DND-41 (cell line): Measurements from ENCODE around the gene TNFAIP2.
A peak's percentile ranks its signal among the peaks of the same experiment; 100 is the strongest.

Experiments used
- ATAC-seq: fragments of 200-7000 bp; cut with Tn5 transposase; 3 replicates; pipeline ENCODE4 v1.9.1; 2021; ENCODE audit warnings: low read depth; ENCODE audit not compliant: insufficient read depth
- DNase-seq: peaks from one replicate; pipeline ENCODE4 v3.0.0-alpha.2; 2020
- H2AFZ ChIP-seq: 2 replicates; pipeline ENCODE4 v1.6.0; 2012; ENCODE audit warnings: low read depth, low read length
- H3K27ac ChIP-seq: 2 replicates; pipeline ENCODE4 v1.5.1; 2012; ENCODE audit warnings: low read length, inconsistent platforms
- H3K27me3 ChIP-seq: fragments of 200-600 bp; sonication (generic); 2 replicates; pipeline ENCODE4 v1.6.0; 2012; ENCODE audit warnings: low read length, mild to moderate bottlenecking, inconsistent platforms; ENCODE audit not compliant: insufficient read depth, poor library complexity
- H3K36me3 ChIP-seq: 2 replicates; pipeline ENCODE4 v1.5.1; 2012; ENCODE audit warnings: low read length, inconsistent platforms; ENCODE audit not compliant: insufficient read depth
- H3K4me1 ChIP-seq: 2 replicates; pipeline ENCODE4 v1.5.1; 2012; ENCODE audit warnings: mild to moderate bottlenecking, low read length; ENCODE audit not compliant: insufficient read depth
- H3K4me2 ChIP-seq: 2 replicates; pipeline ENCODE4 v1.6.0; 2012; ENCODE audit warnings: mild to moderate bottlenecking, moderate library complexity, low read length, inconsistent platforms; ENCODE audit not compliant: insufficient read depth
- H3K4me3 ChIP-seq, 2 experiments: fragments of 200-600 bp in 1 of 2; shearing (Covaris generic) in 1 of 2; 2 replicates each; pipeline ENCODE4 v1.5.1; 2012 to 2016; ENCODE audit warnings: inconsistent platforms in 2 of 2, low read length in 2 of 2, mild to moderate bottlenecking in 2 of 2, low read depth in 1 of 2, moderate library complexity in 1 of 2
- H3K79me2 ChIP-seq: 2 replicates; pipeline ENCODE4 v1.6.0; 2012; ENCODE audit warnings: low read length, inconsistent platforms; ENCODE audit not compliant: insufficient read depth
- H3K9ac ChIP-seq: 2 replicates; pipeline ENCODE4 v1.6.0; 2012; ENCODE audit warnings: low read depth, mild to moderate bottlenecking, inconsistent platforms, low read length, moderate library complexity
- H3K9me3 ChIP-seq: 2 replicates; pipeline ENCODE4 v1.5.1; 2012; ENCODE audit warnings: low read length, moderate library complexity, mild to moderate bottlenecking, inconsistent platforms; ENCODE audit not compliant: insufficient read depth, severe bottlenecking
- H4K20me1 ChIP-seq: 2 replicates; pipeline ENCODE4 v1.6.0; 2012; ENCODE audit warnings: low read length; ENCODE audit not compliant: insufficient read depth
- CTCF ChIP-seq: IDR thresholded peaks from 2 replicates; pipeline ENCODE4 v1.5.1; 2012; ENCODE audit warnings: borderline replicate concordance, low read length, moderate library complexity, mild to moderate bottlenecking; ENCODE audit not compliant: poor library complexity, severe bottlenecking; ENCODE audit errors: extremely low read depth
- EZH2 ChIP-seq: IDR thresholded peaks from 3 replicates; pipeline ENCODE4 v1.6.1; 2012; ENCODE audit warnings: borderline replicate concordance, low read depth, mild to moderate bottlenecking, moderate library complexity, low read length, inconsistent platforms; ENCODE audit not compliant: severe bottlenecking

Gene TNFAIP2

GRCh38 chr14:103141117-103141796, 18.0 kb downstream of the TNFAIP2 start:
- DNase-seq, result peak; percentile 37
- ATAC-seq, result peak; percentile 42; the same call in 1 of the 3 replicates

GRCh38 chr14:103142026-103142425, 18.8 kb downstream of the TNFAIP2 start:
- no peak for ATAC-seq
- TF ChIP-seq CTCF (no peak), EZH2 (no peak)
- H3K27me3 ChIP-seq, result peaks cover 5% of the 10 kb centered on the region
- no peaks in the 10 kb centered on the region for H3K79me2 ChIP-seq
- no peak for DNase-seq
- no peak overlapping the region for H3K4me2 ChIP-seq
- H3K9ac ChIP-seq, result no peak overlapping the region
- H2AFZ ChIP-seq, result no peak overlapping the region
- H3K9me3 ChIP-seq, result no peaks in the 10 kb centered on the region
- no peaks in the 10 kb centered on the region for H4K20me1 ChIP-seq
- H3K36me3 ChIP-seq, result no peaks in the 10 kb centered on the region
- no peak overlapping the region for H3K4me3 ChIP-seq
- no peaks in the 10 kb centered on the region for H3K4me1 ChIP-seq
- H3K27ac ChIP-seq, result no peak overlapping the region

More at GRCh38 chr14:103141117-103141796, 18.0 kb downstream of the TNFAIP2 start:
- Histone ChIP-seq H3K27ac (no peak overlapping the region), H3K27me3 (peaks cover 5% of the 10 kb centered on the region), H3K9ac (no peak overlapping the region), H4K20me1 (no peaks in the 10 kb centered on the region), H3K79me2 (no peaks in the 10 kb centered on the region), H2AFZ (no peak overlapping the region), H3K4me3 (no peak overlapping the region), H3K4me2 (no peak overlapping the region), H3K9me3 (no peaks in the 10 kb centered on the region), H3K36me3 (no peaks in the 10 kb centered on the region), H3K4me1 (no peaks in the 10 kb centered on the region)
- TF ChIP-seq CTCF (peak; percentile 79), EZH2 (no peak)

- H3K79me2 ChIP-seq, result no peaks in the 10 kb centered on the region
- no peak overlapping the region for H3K4me2 ChIP-seq
- H3K4me1 ChIP-seq, result no peaks in the 10 kb centered on the region
- no peaks in the 10 kb centered on the region for H4K20me1 ChIP-seq
- no peak overlapping the region for H3K4me3 ChIP-seq
- DNase-seq (no peak), ATAC-seq (no peak)
- no peak for TF ChIP-seq EZH2
- no peak for TF ChIP-seq CTCF
- H3K27ac ChIP-seq, result no peak overlapping the region
- no peak overlapping the region for H3K9ac ChIP-seq
- H3K27me3 ChIP-seq, result peaks cover 5% of the 10 kb centered on the region
- no peaks in the 10 kb centered on the region for H3K9me3 ChIP-seq
- no peaks in the 10 kb centered on the region for H3K36me3 ChIP-seq
- H2AFZ ChIP-seq, result no peak overlapping the region
Observed at GRCh38 chr14:103142721-103143302, 19.6 kb downstream of the TNFAIP2 start.
